Urothelium cell line (cell line): ENCODE results near the gene NEXMIF.
"Not testable (repeated sequence)": the region's sequence is repeated elsewhere in the genome, so short reads cannot be mapped to it uniquely, and the experiment has no call there.

ENCODE experiments used
- DNase-seq: peaks from one replicate; pipeline ENCODE4 v3.0.0; 2011; ENCODE audit warnings: low spot score, mixed read lengths
- FAIRE-seq: peaks from 2 replicates; lab custom pipeline; 2011; peaks lifted over from hg19 to GRCh38; lab: Jason Lieb, UNC

The NEXMIF gene

GRCh38 chrX:74800062-74800461 is 125.2 kb downstream of the NEXMIF start:
- no peak for DNase-seq
- FAIRE-seq: no peak

GRCh38 chrX:74797338-74797887 is 127.8 kb downstream of the NEXMIF start:
- FAIRE-seq: no peak

DNA sequence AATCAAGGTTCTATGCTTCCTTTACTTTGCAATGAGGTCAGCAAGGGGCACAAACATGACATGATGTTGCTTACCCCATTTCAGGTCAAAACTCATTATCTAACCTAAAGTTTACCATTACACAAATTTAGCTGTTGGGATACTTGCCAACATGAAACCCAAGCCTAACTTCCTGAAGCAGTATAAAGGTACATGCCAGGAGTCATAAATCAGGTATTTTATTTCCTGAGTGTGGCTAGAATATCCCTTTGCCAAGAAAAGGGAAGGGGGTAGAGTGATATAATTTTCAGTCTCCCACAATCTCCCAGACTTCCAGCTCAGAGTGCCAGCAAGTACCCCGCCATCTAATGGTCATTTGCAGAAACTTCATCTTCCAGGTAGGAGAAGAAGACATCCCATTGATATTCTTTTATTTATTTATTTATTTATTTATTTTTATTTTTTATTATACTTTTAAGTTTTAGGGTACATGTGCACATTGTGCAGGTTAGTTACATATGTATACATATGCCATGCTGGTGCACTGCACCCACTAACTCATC is 136.6 kb downstream of the NEXMIF start:
- DNase-seq (peak; percentile 3), FAIRE-seq (no peak)

More at GRCh38 chrX:74797338-74797887, 127.8 kb downstream of the NEXMIF start:
- DNase-seq: no peak

GRCh38 chrX:74784629-74785028 is 140.6 kb downstream of the NEXMIF start:
- FAIRE-seq: no peak

GRCh38 chrX:74781507-74782034 is 143.7 kb downstream of the NEXMIF start:
- no peak for FAIRE-seq
- DNase-seq: no peak

More at GRCh38 chrX:74784629-74785028, 140.6 kb downstream of the NEXMIF start:
- no peak for DNase-seq

- FAIRE-seq (no peak), DNase-seq (no peak)
Observed at GRCh38 chrX:74779175-74779574, 146.1 kb downstream of the NEXMIF start.

DNA sequence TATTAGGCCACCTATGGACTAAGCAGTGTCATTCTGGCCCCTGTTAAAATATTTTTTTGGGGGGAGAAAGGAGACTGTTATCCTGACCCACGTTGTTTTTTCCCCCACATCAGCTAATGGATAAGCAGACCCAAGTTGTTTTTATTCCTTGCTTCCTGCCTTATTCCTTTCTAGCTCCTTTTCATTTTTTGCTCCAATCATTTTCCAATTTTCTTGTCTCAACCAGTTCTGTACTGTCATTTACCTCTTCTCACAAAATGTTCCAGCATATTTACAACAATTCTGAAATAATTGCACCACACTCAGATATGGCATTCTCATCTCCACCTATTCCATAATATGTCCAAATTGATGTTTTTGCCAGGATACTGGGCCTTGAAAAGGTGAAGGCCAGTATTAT is 150.3 kb downstream of the NEXMIF start:
- no peak for FAIRE-seq

DNA sequence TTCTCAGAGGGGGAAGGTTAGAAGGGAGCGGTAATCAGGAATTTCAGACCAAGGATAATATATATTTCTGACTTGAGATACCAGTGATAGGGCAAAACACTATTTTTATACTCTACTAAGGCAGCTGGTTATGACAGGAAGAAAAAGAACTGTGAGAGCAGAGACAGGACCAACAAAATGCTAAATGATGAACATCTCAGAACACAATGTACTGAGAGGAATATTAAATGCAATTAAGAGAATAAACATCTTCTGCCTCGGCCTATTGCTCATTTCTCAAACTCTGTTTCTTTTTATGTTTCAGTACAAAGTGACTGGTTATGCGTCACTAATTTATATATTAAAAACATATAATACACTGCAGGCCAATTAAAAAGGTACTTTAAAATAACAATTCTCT is 188.8 kb downstream of the NEXMIF start:
- DNase-seq (no peak), FAIRE-seq (no peak)

More for the DNA sequence above, 150.3 kb downstream of the NEXMIF start:
- DNase-seq: no peak

GRCh38 chrX:74705269-74705668 is 220.0 kb downstream of the NEXMIF start:
- DNase-seq: no peak
- FAIRE-seq: no peak

DNA sequence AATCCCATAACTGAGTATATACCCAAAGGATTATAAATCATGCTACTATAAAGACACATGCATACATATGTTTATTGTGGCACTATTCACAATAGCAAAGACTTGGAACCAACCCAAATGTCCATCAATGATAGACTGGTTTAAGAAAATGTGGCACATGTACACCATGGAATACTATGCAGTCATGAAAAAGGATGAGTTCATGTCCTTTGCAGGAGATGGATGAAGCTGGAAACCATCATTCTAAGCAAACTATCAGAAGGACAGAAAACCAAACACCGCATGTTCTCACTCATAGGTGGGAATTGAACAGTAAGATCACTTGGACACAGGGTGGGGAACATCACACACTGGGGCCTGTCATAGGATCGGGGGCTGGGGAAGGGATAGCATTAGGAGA is 223.9 kb downstream of the NEXMIF start:
- not testable (repeated sequence) for FAIRE-seq, DNase-seq

DNA sequence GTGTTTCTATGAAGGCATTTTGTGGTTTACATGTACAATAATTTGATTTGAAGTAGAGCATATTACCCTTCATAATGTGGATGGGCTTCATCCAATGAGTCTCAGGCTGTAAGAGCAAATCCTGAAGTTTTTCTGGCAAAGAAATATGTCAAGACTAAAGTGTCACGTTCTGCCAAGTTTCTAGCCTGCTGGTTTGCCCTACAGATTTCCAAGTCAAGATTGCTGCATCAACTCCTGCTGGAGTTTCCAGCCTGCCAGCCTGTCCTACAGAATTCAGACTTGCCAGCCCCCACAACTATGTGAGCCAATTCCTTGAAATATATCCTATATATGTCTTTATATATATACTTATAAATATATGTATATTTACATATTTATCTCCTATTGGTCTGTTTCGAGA is 240.8 kb downstream of the NEXMIF start:
- DNase-seq (no peak), FAIRE-seq (no peak)
